ENCODE data around the gene ENO2.

ENO2 gene

DNA sequence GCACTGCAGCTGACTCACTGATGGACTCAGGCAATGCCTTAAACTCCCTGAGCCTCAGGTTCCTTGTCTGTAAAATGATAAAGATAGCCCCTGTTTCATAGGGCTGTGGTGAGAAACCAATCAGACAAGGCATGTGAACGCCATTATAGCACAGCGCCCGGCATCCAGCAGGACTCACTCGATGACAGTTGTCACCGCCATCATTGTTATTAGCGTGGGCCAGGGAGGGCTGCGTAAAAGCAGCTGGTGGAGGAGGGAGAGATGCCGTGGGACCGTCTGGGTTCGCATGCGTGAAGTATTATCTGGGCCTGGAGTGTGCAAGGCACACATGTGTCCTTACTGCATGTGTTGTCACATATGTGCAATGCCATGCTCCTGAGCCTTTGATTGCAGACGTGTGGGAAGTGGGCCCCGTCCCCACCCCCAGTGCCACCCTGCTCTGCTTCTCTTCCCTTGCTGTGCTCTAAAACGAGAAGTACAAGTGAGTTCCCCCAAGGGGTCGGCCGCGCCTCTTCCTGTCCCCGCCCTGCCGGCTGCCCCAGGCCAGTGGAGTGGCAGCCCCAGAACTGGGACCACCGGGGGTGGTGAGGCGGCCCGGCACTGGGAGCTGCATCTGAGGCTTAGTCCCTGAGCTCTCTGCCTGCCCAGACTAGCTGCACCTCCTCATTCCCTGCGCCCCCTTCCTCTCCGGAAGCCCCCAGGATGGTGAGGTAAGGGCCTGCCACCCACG is 36.6 kb downstream of the ENO2 start, which contains the start of gene PTPN6:
PTPN6 (plus strand) TSS at position 546 of the 730 bp plus-strand sequence; CDS start at position 703, 157 bp downstream.
- no peak for DNase-seq

DNA sequence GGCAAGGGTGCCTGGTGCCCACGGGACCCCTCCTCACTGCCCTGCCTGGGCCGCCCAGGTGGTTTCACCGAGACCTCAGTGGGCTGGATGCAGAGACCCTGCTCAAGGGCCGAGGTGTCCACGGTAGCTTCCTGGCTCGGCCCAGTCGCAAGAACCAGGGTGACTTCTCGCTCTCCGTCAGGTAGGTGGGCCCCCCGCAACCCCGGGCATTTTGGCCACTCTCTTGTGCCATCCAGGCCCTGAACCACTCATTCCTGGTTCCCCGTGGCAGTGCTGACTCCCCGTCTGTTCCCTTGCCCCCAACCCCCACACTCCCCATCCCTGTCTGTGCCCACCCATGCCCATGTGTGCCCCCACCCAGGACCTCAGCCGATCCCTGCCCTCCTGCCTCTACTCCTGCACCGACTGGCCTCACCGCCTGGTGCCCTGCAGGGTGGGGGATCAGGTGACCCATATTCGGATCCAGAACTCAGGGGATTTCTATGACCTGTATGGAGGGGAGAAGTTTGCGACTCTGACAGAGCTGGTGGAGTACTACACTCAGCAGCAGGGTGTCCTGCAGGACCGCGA is 37.3 kb downstream of the ENO2 start:
- DNase-seq, result no peak

DNA sequence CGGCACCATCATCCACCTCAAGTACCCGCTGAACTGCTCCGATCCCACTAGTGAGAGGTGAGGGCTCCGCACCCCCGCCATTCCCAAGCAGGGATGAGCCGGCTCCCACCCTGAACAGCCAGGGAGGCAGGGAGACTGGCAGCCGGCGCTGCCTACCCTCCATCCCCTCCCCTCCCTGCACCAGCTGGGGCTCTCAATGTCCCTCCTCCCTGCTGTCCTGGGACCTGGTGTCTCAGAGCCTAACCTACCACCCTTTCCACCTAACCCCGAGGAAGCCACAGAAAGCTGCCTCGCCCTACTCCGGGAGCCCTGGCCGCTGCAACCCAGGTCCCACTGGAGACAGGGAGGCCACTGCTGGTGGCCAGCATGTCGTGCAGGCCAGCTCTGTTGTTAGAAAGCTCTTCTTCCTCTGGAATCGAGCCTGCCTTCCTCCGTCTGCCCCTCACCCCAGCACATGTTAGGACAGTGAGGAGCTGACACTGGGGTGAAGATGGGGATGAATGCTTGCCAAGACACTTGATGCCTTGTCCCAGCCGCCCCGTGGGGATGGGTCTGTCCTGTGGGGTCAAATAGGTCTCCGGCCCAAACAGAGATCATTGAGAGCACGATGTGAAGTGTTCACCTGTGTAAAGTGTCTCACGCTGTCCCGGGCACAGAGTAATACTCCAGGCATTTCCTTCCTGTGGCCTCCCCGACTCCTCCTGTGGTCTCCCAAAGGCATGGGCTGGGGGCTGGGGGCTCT is 37.9 kb downstream of the ENO2 start:
- no peak for DNase-seq

DNA sequence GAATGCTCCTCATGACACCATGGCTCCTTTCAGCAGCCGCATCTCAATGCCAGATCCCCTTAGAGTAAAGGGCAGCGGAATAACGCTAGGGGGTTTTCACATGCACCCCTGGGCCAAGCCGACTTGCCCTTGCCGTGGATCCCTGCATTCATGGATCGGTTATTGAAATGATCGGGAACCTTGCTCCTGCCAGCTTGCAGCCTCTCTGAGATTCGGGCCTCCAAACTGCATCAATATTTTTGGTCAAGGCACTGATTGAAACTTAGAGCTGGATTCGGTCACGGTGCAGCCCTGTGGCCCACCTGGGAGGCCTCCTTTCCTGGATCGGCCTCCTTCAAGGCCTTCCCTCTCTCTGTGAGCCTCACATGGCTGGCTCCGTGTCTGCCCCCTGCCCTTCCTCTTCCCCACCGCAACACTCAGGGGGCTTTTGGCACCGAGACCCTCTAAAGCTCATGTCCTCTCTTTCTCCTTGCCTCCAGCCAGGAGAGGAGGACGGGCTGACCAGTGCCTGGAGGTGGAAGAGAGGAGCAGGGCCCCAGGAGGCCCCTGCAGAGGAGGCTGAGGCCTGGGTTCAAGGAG is 38.6 kb downstream of the ENO2 start:
- no peak for DNase-seq

DNA sequence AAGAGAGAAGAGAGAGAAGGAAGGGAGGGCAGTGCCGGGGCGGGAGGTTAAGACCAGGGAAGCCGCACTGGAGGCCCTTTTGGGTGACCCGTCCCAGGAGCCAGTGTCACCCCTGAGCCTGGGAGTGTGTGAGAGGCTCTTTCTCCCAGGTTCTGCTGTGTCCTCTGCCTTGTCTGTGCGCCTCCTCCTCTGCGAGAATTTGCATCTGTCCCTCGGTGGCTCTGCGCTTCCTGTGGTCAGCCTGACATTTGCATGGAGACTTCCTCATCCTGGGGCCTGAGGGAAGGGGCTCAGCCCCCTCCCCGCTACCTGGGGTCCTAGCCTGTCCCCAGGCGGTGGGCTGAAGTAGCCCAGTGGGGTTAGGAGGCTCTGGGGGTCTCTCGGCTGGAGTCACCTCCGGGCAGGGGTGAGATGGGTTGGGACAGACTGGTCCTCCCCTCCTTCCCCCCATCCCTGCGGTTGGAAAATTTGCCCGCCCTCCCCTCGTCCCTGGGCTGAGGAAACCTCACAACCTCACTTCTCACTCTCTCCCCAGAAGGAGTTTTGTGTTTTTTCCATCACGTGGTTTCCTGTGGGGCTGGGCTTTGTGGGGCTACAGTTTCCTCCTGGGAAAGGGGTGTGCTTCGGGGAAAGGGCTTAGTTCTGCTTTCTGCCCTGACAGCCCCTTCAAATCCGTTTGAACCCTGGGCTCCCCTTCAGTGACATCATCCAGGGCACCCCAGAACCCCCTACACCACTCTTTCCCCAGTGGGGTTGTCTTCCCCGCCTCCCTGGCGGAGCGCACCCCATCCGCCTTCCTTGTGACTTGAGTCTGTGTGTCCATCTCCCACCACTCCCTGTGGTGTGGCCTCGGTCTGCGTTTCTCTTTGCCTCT is 39.3 kb downstream of the ENO2 start:
- no peak for DNase-seq

DNA sequence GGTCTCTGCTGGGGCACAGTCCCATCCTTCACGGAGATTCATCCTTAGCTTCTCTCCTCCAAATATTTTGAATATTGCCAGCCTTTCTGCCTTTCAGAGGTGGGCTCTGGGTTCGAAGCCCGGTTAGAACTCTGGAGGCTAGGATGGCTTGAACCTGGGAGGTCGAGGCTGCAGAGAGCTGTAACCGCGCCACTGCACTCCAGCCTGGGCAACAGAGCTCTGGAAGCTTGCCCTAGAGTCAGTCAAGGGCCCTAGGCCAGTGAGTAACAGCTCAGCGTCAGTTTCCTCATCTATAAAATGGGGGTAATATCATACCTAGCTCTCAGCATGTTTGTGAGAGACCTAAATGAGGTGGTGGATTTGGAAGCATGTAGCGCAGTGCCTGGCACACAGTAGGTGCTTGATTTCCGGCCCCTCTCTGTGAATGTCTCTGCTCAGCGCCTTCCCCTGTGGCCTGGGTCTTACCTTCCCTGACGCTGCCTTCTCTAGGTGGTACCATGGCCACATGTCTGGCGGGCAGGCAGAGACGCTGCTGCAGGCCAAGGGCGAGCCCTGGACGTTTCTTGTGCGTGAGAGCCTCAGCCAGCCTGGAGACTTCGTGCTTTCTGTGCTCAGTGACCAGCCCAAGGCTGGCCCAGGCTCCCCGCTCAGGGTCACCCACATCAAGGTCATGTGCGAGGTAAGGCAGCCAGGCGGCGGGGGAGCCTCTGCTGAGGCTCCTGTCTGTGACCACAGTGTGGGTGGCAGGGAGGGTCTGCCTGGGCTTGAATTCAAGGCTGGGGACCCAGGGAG is 40.1 kb downstream of the ENO2 start:
- no peak for DNase-seq

DNA sequence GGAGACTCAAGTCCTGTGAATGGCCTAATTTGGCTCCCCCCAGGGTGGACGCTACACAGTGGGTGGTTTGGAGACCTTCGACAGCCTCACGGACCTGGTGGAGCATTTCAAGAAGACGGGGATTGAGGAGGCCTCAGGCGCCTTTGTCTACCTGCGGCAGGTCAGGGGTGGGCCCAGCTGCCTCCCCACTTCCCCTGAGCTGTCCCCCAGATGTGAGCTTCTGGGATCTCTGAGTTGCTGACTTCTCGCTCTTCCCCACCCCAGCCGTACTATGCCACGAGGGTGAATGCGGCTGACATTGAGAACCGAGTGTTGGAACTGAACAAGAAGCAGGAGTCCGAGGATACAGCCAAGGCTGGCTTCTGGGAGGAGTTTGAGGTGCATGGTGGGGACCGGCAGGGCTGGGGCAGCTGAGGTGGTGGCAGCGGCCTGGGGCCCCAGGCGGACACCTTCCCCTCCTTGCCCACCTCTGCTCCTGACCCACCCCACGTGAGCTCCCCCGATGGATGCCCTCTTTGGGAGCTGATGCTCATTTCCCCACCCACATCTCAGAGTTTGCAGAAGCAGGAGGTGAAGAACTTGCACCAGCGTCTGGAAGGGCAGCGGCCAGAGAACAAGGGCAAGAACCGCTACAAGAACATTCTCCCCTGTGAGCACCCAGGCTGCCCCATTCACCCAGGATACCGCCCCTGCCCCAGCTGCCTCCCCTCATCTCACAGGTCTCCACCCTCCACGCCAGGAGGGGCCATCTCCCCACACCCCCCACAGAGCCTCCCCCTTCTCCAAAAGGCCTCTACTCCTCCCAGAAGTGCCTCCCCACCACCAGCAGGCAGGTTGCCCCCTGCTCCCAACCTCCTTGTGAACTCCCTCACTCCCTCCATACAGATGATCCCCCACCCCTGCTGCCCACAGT is 41.0 kb downstream of the ENO2 start:
- no peak for DNase-seq

DNA sequence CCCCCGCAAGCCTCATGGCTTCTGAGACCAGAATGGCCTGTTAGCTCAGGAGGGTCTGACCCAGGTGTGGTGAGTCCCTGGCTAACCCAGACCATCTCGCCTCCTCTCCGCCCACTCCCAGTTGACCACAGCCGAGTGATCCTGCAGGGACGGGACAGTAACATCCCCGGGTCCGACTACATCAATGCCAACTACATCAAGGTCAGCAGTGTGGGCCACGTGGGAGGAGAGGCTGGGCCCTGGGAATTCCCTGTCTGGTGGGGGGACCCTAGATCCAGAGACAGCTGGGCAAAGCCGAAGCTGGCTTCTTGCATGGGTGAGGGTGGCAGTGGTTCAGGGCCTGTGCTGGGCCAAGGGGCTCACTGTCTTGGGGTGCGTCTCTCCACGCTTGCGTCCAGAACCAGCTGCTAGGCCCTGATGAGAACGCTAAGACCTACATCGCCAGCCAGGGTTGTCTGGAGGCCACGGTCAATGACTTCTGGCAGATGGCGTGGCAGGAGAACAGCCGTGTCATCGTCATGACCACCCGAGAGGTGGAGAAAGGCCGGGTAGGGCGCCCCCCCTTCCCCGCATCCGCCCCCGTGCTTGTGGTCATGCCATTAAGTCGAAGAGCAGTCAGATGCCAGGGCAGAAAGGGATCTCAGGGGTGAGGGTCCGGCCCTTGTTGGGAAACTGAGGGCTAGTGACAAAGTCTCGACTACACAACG is 41.8 kb downstream of the ENO2 start:
- DNase-seq, result no peak

DNA sequence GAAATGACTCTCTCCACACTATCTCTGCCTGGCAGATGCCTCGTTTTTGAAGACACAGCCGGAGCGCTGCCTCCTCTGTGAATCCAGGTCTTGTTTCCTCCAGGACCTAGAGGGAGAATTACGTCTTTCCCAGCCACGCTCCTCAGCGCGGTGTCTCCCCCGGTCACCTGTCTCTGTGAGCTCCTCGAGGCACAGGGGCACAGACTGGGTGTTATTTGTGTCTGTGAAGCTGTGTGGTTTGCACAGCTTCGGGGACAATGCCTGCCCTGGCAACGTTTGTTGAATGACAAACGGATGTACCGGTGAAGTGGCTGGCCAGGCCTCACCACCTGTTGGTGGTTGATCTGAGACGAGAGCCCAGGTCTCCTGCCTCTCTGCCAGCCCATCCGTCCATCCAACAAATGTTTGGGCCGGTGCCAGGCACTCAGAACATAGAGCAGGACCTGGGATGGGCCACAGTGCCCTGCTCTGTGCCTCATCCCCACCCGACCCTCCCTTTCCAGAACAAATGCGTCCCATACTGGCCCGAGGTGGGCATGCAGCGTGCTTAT is 42.8 kb downstream of the ENO2 start:
- no peak for DNase-seq

DNA sequence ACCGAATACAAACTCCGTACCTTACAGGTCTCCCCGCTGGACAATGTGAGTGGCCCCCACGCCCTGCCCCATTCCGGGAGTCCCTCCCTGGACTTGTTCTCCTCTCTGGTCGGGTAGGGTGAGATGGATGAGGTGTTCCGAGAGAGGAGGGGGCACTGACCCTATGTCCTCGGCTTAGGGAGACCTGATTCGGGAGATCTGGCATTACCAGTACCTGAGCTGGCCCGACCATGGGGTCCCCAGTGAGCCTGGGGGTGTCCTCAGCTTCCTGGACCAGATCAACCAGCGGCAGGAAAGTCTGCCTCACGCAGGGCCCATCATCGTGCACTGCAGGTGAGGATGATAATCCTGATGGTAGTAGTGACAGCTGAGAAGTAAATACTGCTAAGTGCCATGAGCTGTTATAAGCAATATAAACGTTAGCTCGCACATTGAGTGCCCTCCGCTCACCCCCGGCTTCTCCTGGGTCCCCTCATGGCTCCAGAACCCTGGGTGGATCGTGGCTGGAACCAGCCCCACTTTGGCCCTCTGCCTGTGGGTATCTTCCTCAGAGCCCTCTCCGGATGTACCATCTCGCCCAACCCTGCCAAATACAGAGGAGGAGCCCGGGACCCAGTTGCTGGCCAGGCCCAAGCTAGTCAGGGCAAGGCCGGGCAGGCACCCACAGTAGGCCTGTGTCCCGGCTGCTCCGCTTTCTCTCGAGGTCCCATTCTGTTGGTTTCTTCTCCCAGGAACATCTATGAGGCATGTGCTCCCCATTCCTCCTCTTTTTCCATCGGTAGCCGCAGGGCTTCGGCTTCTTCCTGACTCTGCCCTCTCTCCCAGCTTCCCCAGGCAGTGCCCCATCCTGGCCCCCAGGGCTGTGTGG is 43.6 kb downstream of the ENO2 start:
- no peak for DNase-seq

DNA sequence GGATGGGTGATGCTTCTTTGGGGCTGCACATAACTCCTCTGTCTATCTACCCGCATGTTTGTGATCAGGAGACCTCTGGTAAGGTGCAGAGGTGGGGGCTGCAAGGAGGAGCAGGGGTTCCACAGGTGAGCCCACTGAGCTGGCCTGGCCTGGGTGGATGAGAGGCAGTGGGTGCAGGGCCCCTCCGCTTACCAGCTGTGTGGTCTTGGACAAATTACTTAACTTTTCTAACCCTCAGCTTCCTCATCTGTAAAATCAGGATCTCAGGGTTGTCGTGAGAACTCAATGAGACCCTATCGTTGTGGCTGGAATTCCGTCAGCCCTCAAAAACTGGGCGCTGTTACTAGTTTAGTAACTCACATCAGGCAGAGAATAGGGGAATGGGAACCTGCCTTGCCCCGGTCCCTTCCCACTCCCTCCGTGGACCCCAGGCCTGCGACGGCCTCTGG is 44.3 kb downstream of the ENO2 start:
- DNase-seq, result no peak

DNA sequence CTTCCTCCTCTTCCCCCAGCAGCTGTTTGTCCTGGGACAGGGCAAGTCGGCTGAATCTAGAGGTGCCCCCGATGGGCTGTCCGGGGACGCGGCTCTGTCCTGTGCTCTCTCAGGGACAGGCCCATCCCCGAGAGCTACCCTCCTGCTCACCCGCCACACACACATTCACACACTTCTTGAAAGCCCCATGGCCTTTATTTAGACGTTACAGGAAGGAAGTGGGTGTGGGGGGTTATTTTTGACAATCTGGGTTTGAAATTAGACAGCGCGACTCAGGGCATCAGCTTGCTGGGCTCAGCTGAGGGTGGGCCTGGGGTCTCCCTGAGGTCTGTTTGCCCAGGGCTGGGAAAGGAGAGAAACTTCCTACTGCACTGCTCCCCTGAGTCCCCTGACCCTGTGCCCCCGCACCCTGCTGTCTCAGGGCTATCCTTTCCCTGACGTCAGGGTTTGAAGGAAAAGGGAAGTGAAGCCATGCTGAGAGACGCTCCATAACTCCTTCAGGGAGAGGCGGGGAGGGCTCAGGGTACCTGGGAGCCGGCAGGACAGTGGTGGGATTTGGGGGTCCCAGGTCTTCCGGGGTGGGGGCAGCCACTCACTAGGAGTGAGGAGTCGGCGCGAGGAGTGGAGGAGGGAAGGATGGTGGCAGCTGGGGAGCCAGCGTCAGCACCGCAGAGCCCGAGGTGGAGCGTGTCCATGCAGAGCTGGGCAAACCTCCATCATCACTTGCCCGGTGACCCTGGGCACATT is 44.9 kb downstream of the ENO2 start:
- DNase-seq, result no peak

DNA sequence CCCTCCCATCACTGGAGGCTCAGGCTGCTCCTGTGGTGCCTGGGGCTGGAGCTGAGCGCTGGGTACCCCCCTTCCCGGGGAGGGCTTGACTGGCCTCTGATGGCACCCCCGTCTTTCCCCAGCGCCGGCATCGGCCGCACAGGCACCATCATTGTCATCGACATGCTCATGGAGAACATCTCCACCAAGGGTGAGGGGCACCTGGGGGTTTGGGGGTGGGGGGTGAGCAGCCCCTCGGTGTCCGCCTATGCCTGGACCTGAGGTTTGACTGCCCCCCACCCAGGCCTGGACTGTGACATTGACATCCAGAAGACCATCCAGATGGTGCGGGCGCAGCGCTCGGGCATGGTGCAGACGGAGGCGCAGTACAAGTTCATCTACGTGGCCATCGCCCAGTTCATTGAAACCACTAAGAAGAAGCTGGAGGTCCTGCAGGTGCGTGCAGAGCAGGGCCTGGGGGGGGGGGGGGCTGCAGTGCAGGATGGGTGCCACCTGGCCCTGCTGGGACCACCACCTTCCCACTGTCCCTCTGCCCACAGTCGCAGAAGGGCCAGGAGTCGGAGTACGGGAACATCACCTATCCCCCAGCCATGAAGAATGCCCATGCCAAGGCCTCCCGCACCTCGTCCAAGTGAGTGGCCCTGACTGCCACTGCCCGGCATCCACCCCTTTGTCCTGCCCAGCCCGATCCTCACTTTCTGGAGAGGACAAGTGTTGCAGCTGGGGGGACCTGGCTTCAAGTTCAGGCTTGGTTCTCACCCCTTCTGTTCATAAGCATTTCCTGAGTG is 45.6 kb downstream of the ENO2 start:
- no peak for DNase-seq

DNA sequence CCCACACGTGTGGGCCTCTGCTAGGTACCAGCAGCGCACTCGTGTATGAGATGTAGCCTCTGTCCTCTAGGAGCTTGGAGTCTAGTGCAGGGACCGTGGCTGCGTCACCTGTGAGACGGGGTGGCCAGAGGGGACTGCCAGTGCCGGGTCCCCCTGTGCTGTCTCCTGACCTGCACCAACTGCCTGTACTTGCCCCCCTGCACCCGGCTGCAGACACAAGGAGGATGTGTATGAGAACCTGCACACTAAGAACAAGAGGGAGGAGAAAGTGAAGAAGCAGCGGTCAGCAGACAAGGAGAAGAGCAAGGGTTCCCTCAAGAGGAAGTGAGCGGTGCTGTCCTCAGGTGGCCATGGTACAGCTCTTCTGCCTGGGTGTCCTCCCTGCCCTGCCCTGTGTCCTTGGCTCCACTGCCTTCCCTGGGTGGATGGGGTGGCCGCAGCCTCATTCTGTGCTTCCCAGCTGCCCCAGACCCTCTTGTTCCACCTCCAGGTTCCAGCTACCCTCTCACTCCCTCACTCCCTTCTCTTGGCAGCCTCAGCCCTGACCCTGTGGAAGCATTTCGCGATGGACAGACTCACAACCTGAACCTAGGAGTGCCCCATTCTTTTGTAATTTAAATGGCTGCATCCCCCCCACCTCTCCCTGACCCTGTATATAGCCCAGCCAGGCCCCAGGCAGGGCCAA is 46.4 kb downstream of the ENO2 start:
- DNase-seq, result no peak

DNA sequence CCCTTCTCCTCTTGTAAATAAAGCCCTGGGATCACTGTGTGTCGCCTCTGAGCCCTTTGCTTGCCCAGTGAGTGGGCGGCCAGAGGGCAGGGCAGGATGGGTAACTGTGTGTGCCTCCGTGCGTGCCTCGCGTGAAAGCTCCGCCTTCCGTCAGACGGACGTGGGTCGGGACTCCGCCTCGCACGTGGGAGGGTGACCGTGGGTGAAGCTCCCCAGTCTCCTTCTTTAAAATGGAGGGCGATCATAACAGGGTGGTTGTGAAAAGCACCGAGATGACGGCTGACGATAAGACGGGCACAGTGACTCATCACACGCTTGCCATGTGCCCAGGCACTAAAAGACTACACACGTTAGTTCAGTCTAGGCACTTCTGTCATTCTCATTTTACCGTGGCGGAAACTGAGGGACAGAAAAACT is 46.9 kb downstream of the ENO2 start:
- peak; percentile 11 for DNase-seq

DNA sequence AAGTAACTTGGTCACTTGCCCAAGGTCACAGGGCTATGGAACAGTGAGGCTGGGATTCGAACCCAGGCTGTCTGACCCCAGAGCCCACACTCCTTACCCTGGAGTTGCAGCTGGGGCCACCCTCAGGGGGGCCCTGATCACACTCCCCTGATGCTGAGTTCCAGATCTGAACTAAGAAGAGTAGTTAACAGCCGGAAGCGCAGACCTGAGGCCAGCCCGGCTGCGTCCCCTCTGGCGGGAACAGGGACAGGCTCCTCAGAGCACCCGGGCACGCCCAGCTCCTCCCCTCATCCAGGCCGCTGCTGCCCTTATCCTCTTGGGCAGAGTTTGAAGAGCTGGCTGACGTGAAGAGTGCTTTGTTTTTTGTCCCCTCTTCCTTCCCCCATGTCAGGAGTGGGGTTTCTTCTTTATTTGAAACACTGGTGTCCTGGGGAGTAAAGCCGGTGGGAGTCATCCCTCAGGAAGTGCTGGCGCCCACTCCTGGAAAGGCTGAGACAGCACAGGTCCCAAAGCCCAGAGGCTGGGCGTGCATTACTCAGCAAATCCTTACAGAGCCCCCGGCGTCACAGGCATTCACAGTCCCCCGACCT is 47.4 kb downstream of the ENO2 start:
- DNase-seq, result no peak
